ENCODE measurements around the gene TMCO4. TPM values are rescaled to one million over a fixed set of nuclear protein-coding genes. Genes with fewer than 3 reads are reported as not detected.

The TMCO4 gene
- total RNA-seq, 1 donor from 2014 or later: 10.2 TPM

DNA sequence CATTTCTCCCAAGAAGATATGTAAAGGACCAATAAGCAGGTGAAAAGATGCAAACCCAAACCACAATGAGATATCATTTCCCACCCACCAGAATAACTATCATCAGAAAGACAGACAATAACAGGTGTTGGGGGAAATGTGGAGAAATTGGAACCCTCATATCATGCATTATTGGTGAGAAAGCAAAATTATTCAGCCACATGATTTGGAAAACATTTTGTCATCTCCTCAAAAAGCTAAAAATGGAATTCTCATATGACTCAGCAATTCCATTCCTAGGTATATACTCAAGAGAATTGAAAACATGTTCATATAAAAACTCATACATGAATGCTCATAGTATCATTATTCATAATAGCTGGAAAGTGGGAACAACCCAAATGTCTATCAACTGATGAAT is 40.5 kb upstream of the TMCO4 start:
- Mint-ChIP-seq H3K27ac (no peak overlapping the region), H3K4me3 (no peak overlapping the region), H3K9me3 (no peaks in the 10 kb centered on the region), H3K4me1 (ENCODE audit: unreplicated experiment) (peaks cover 8% of the 10 kb centered on the region), H3K27me3 (peaks cover 7% of the 10 kb centered on the region), H3K36me3 (no peaks in the 10 kb centered on the region)
- TF ChIP-seq, protein P1, sequence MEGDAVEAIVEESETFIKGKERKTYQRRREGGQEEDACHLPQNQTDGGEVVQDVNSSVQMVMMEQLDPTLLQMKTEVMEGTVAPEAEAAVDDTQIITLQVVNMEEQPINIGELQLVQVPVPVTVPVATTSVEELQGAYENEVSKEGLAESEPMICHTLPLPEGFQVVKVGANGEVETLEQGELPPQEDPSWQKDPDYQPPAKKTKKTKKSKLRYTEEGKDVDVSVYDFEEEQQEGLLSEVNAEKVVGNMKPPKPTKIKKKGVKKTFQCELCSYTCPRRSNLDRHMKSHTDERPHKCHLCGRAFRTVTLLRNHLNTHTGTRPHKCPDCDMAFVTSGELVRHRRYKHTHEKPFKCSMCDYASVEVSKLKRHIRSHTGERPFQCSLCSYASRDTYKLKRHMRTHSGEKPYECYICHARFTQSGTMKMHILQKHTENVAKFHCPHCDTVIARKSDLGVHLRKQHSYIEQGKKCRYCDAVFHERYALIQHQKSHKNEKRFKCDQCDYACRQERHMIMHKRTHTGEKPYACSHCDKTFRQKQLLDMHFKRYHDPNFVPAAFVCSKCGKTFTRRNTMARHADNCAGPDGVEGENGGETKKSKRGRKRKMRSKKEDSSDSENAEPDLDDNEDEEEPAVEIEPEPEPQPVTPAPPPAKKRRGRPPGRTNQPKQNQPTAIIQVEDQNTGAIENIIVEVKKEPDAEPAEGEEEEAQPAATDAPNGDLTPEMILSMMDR (conservative IDR thresholded peaks at IDR 0.05): no peak
- no peak for DNase-seq (ENCODE audit: extremely low spot score, unreplicated experiment)

DNA sequence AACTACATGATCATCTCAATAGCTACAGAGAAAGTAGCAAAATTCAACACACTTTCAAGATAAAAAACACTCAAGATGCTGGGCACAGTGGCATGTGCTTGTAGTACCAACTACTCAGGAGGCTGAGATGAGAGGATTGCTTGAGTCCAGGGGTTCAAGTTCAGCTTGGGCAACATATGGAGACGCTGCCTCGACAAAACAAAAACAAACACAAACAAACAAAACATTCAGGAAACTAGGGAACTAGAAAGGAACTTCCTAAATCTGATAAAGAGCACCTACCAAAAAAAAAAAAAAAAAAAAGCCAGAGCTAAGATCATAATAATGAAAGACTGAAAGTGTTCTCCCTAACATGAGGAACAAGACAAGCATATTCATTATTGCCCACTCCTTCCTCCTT is 38.1 kb upstream of the TMCO4 start:
- Mint-ChIP-seq H3K27me3 (peaks cover 7% of the 10 kb centered on the region), H3K4me3 (no peak overlapping the region), H3K9me3 (no peaks in the 10 kb centered on the region), H3K4me1 (ENCODE audit: unreplicated experiment) (no peaks in the 10 kb centered on the region), H3K27ac (no peak overlapping the region), H3K36me3 (no peaks in the 10 kb centered on the region)
- DNase-seq (ENCODE audit: extremely low spot score, unreplicated experiment): no peak
- TF ChIP-seq, protein P1 (conservative IDR thresholded peaks at IDR 0.05): no peak

DNA sequence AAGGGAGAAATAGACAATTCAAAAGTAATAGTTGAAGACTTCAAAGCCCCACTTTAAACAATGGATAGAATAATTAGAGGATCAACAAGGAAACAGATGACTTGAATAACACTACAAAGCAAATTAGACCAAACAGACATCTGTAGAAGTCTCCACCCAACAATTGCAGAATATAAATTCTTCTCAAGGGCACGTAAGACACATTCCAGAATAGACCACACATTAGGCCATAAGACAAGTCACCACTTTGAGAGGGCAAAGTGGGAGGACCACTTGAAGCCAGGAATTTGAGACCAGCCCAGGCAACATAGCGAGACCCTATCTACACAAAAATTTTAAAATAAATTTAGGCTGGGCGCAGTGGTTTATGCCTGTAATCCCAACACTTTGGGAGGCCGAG is 35.9 kb upstream of the TMCO4 start:
- Mint-ChIP-seq H3K4me3 (no peak overlapping the region), H3K4me1 (ENCODE audit: unreplicated experiment) (no peaks in the 10 kb centered on the region), H3K27ac (no peak overlapping the region), H3K9me3 (no peaks in the 10 kb centered on the region), H3K27me3 (peaks cover 7% of the 10 kb centered on the region), H3K36me3 (no peaks in the 10 kb centered on the region)
- no peak for DNase-seq (ENCODE audit: extremely low spot score, unreplicated experiment)
- TF ChIP-seq, protein P1 (conservative IDR thresholded peaks at IDR 0.05): no peak

DNA sequence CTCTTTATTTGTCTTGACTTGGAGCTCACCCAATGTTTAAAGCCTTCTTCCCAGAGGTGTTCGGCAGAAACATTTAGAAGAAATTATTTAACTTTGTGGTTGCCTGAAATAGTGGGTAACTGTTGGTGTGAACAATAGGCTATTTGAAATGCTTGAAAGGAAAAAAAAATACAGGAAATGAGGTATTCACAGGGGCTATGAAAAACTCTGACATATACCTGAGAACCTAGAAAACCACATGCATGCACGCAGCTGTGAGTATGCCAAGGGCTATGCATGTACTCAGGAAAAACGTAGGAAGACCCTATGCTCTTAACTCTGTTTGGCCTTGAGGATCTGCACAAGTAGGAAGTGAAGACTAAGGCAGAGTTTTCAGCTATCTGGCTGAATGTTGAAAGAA is 31.7 kb upstream of the TMCO4 start:
- Mint-ChIP-seq H3K9me3 (peaks cover 5% of the 10 kb centered on the region), H3K27ac (no peak overlapping the region), H3K27me3 (no peaks in the 10 kb centered on the region), H3K4me3 (no peak overlapping the region), H3K4me1 (ENCODE audit: unreplicated experiment) (no peaks in the 10 kb centered on the region), H3K36me3 (no peaks in the 10 kb centered on the region)
- TF ChIP-seq, protein P1 (conservative IDR thresholded peaks at IDR 0.05): no peak
- no peak for DNase-seq (ENCODE audit: extremely low spot score, unreplicated experiment)

DNA sequence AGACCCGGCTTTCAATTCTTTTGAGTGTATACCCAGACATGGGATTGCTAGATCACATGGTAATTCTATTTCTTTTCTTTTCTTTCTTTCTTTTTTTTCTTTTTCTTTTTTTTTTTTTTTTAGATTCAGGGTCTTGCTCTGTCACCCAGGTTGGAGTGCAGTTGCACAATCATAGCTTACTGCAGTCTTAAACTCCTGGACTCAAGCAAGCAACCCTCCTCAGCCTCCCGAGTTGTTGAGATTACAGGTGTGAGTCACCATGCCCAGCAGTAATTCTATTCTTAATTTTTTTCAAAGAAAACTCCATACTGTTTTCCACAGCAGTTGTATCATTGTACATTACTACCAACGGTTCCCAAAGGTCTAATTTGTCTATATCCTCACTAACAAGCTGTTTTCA is 28.8 kb upstream of the TMCO4 start:
- no peak for DNase-seq (ENCODE audit: extremely low spot score, unreplicated experiment)
- Mint-ChIP-seq H3K4me3 (no peak overlapping the region), H3K4me1 (ENCODE audit: unreplicated experiment) (no peaks in the 10 kb centered on the region), H3K27me3 (peaks cover 4% of the 10 kb centered on the region), H3K27ac (no peak overlapping the region), H3K9me3 (peaks cover 5% of the 10 kb centered on the region), H3K36me3 (no peaks in the 10 kb centered on the region)
- TF ChIP-seq, protein P1 (conservative IDR thresholded peaks at IDR 0.05): no peak

DNA sequence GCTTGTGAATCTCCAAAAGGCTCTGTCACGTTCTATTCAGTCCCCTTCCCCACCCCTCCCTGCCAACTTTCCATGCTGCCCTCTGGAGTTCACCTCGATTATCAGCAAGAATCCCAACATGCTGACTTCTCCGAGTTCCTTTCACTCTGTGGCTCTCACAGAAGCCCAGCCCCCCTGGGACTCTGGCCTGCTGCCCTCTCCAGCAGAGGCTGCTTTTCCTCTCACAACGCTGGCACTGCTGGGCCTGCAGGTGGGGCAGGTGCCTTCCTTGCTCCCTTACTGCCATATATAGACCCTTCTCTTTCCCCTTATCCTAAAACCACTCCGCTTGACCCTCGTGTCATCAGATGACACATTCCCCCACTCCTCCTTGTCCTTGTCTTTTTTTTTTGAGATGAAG is 25.6 kb upstream of the TMCO4 start:
- peaks cover 5% of the 10 kb centered on the region for H3K9me3 Mint-ChIP-seq
- no peak for DNase-seq (ENCODE audit: extremely low spot score, unreplicated experiment)
- no peaks in the 10 kb centered on the region for H3K36me3 Mint-ChIP-seq
- H3K27me3 Mint-ChIP-seq: peaks cover 7% of the 10 kb centered on the region
- TF ChIP-seq, protein P1 (conservative IDR thresholded peaks at IDR 0.05): no peak
- no peak overlapping the region for H3K27ac Mint-ChIP-seq
- no peaks in the 10 kb centered on the region for H3K4me1 Mint-ChIP-seq (ENCODE audit: unreplicated experiment)
- no peak overlapping the region for H3K4me3 Mint-ChIP-seq
